Fibroblast of skin of back (primary cell): ENCODE results near the gene SMCO4. TPM values are rescaled to one million over a fixed set of nuclear protein-coding genes. Genes with fewer than 3 reads are reported as not detected.
"Not testable (repeated sequence)": the region's sequence is repeated elsewhere in the genome, so short reads cannot be mapped to it uniquely, and the experiment has no call there.

ENCODE experiments used
- DNase-seq: peaks from one replicate; pipeline ENCODE4 v3.0.0-alpha.2; 2013
- polyA plus RNA-seq, 2 experiments: library from polyadenylated mRNA; unstranded; fragments of 120-200 nt; gene quantifications; one replicate each; pipeline ENCODE4 v1.2.1, GENCODE V29; 2013; ENCODE audit not compliant: insufficient read length in 2 of 2

The SMCO4 gene, protein sequence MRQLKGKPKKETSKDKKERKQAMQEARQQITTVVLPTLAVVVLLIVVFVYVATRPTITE
- polyA plus RNA-seq (2013, experiment 1 of 2; ENCODE audit: insufficient read length), result 16.2 TPM
- 25.5 TPM for polyA plus RNA-seq (2013, experiment 2 of 2; ENCODE audit: insufficient read length)

DNA sequence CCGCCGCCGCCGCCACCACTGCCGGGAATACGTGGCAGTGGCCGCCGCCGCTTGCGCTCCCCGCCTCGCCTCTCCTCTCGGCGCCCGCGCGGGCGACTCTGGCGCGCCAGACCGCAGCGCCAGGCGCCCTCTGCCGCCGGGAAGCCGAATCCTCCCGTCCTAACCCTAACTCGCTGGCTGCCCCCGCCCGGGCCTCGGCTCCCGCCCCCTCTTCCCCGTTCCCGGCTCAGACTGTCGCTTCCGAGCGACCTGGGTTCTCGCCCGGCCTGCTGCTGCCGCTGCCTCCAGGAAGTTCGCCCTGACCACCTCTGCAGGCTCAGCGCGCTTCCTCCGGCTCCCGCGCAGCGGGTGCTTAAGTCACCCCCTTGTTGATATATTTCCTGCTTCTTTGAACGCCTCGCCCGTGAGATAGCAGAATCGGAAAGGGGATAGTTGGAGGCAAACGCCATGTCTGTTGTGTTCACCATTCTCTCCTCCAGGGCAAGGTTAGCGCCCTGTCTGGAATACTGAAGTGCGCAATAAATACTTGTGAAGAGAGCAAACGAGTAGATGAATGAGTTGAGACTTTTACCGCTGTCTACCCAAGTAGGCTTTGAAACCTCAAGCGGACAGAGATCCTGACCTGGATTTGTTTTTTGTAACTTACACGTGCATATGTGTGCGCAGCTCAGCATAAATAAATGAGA, at the start of gene SMCO4:
TSS of gene SMCO4 (minus strand) at position 100 of the 686 bp plus-strand sequence. CDS start 64,202 bp downstream, outside the sequence.
- peak; percentile 84 for DNase-seq

DNA sequence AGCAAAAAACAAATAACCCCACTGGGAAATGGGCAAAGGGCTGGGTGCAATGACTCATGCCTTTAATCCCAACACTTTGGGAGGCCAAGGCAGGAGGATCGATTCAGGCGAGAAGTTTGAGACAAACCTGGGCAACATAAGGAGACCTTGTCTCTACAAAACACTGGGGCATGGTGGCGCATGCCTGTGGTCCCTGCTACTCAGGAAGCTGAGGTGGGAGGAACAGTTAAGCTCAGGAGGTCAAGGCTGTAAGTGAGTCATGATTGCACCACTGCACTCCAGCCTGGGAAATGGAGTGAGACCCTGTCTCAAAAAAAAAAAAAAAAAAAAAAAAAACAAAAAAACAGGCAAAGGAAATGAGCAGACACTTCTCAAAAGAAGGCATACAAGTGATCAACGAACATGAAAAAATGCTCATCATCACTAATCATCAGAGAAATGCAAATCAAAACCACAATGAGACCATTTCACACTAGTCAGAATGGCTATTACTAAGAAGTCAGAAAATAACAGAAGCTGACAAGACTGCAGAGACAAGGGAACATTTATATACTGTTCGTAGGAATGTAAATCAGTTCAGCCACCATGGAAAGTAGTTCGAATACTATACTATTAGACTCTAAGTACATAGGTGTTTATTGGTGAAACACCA, 48.2 kb upstream of the SMCO4 start:
- DNase-seq, result peak; percentile 31

DNA sequence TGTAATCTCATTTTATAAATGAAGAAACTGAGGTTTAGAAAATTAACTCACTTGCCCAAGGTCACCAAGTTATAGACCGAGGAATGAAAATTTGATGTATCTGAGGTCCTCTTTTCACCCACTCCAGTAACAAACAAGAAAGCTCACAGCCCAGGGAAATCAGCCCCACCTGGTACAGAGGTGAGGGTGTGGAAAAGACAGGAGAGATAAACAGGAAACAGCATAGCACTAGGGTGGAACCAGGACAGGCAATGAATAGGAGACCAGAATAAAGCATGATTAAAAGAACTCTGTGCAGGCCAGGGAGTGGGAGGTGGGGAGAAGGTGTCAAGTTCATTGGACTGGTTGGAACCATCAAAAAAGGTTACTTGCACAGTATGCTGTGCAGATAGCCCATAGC, 46.2 kb upstream of the SMCO4 start:
- DNase-seq, result no peak

DNA sequence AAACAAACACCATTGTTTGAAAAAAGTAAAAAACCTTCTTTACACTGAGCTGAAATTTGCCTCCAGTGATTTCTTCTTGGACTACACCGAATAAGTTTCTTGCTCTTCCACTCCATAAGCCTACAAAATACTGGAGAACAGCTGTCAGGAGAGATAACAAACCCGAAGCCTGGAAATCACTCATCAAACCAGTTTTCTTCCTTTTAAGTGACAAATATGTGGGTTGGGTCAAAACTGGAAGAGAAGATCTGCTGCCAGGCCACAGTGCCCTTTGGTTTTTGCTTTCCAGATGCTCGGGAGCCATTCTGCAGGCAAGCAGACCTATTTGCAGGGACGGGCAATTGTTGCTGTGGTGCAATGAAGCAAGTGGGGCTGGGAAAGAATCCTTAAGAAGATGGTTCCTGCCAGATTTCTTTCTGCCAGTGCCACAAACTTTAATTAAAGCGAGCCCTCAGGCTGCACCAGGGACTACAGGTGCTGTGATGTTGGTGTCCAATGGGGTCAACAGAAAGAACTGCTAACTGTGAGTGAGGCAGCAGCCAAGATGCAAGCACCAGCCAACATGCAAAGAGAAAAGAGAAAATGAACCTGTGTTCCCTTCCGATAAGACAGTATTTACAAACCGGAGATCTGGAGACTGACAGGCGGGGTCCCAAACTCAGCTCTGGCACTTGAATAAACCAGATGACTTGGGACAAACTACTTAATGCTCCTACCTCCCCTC, 44.8 kb upstream of the SMCO4 start:
- no peak for DNase-seq

DNA sequence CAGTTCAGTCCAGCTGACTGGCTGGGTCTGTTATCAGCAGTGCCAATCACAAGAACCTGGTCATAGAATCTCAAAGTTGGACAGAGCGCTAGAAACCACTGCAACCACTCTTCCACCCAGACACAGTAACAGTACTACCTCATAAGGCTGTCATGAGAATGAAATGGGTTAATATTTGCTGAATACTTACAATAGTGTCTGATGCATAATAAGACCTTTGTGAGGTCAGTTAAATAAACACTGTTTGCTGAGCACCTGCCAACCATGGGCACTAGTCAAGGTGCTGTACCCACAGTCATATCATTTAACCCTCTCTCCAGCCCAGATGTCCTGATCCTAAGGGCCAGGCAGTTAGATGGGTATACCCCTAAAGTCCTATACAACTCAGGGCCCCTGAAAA, 44.2 kb upstream of the SMCO4 start:
- DNase-seq, result not testable (repeated sequence)

DNA sequence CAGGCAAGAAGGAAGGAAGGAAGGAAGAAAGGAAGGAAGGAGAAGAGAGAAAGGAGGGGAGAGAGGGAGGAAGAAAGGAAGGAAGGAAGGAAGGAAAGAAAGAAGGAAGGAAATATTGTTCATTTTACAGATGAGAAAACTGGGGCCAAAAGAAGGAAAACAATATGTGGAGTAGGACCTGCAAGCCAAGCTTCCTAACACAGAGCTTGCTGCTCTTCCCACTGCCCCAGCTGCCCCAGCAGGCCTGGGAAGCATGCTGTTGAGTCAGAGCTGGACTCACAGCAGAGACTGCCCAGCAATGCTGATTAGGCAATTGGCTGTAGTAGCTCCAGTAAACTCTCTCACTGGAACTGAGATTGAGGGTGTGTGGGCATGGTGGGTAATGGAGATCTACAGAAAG, 42.6 kb upstream of the SMCO4 start:
- peak; percentile 50 for DNase-seq

DNA sequence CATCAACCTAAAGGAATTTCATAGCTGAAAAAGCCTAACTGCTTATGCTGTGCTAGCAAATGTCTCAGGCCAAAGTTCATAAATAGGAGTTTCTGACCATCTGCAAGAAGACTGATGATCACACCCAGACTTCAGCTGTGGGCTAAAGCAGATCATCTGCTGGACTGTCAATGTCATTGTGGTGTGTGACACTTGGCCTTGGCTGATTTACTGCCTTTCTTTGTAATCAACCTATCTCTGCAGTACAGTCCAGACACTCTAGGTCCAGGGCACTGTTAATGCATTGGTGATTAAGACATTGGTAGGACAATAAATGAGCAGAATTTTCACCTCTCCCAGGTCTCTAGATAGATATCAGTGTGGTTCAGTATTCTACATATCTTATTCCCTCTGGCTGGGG, 40.3 kb upstream of the SMCO4 start:
- no peak for DNase-seq

DNA sequence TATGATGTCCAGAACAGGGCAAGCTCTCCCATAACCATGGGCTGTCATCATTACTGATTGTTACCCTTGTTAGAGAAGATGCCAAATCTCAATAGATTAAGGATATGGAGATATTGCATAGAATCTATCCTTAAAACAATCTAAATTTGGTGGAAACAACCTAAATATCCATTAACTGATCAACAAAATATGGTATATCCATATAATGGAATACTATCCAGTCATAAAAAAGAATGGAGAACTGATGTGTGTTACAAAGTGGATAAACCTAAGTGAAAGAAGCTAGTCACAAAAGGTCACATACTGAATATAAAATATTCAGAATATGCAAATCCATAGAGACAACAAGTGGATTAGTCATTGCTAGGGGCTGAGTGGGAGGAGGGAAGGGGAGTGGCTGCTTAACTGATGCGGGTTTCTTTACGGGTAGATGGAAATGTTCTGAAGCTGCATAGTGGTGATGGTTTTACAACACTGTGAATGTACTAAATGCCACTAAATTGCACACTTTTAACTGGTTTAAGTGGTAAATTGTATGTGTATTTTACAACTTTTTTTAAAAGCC, 36.1 kb upstream of the SMCO4 start:
- DNase-seq, result no peak

DNA sequence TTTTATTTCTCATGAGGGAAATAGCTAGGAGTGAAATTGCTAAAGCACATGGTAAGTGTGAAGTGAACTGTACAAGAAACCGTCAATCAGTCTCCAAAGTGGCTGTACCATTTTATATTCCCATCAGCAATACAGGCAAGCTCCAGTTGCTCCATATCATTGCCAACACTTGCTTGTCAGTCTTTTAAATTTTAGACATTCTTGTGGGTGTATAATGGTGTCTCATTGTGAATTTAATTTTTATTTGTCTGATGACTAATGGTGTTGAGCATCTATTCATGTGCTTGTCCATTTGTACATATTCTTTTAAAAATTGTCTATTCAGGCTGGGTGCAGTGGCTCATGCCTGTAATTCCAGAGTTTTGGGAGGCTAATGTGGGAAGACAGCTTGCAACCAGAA, 34.1 kb upstream of the SMCO4 start:
- peak; percentile 90 for DNase-seq

DNA sequence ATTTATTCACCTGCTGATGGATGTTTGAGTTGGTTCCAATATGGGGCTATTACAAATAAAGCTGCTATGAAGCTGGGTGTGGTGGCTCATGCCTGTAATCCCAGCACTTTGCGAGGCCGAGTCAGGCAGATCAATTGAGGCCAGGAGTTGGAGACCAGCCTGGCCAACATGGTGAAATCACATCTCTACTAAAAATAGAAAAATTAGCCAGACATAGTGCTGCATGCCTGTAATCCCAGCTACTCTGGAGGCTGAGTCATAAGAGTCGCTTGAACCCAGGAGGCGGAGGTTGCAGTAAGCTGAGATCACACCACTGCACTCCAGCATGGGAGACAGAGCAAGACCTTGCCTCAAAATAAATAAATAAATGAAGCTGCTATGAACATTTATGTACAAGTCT, 33.7 kb upstream of the SMCO4 start:
- DNase-seq, result peak; percentile 85

DNA sequence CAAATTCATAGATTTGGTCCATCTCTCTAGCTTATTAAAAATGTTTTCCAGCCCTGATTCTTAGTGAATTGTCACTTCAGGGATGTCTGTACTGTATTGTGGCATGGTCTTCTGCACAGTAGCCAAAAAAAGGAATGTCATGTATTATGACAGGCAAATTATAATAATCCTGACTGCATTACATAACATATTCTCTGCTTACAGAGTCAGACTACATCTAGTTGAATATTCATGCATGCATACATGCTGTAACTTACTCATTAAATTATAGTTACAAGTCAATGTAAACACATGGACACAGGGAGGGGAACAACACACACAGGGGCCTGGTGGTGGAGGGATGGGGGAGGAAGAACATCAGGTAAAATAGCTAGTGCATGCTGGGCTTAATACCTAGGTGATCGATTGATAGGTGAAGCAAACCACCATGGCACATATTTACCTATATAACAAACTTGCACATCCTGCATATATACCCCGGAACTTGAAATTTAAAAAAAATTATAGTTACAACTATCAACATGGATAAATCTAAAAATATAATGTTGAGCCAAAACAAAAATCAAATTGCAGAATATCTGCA, 31.5 kb upstream of the SMCO4 start:
- DNase-seq, result no peak

DNA sequence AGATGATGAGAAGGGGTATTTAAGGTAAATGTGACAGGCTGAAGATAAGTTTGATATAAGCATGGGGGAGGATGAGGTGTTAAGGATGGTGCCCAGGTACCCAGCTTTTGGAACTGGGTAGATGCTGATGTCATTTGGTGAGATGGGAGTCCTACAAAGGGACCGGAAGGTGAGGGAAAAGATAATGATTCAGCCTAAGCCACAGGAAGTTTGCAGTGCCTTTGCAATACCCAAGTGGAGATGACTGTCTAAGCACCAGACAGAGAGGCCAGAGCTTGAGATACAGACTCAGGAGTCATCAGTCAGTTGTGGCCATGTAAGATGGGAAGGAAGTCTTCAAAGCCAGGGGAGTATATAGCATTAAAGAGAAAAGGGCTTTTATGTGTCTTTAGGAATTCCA, 30.0 kb upstream of the SMCO4 start:
- no peak for DNase-seq

DNA sequence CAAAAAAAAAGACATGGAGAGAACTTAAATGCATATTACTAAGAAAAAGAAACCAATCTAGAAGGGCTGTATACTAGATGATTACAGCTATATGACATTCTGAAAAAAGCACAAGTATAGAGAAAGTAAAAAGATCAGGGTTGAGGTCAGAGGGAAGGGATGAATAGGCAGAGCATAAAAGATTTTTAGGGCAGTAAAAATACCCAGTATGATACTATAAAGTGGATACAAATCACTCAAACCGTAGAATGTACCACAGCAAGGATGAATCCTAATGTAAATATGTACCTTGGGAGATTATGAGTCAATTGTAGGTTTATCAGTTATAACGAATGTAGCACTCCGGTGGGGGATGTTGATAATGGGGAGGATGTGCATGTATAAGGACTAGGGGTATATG, 29.4 kb upstream of the SMCO4 start:
- DNase-seq, result no peak

DNA sequence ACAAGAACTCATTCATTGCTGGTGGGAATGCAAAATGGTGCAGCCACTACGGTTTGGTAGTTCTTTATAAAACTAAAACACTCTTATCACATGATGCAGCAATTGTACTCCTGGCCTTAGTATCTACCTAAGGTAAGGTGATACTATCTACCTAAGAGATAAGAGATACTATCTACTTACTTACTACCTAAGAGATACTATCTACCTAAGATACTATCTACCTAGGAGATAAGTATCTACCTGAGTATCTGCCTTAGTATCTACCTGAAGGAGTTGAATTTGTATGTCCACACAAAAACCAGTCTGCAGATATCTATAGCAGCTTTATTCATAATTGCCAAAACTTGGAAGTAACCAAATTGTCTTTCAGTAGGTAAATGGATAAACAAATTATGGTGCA, 29.0 kb upstream of the SMCO4 start:
- DNase-seq, result no peak

DNA sequence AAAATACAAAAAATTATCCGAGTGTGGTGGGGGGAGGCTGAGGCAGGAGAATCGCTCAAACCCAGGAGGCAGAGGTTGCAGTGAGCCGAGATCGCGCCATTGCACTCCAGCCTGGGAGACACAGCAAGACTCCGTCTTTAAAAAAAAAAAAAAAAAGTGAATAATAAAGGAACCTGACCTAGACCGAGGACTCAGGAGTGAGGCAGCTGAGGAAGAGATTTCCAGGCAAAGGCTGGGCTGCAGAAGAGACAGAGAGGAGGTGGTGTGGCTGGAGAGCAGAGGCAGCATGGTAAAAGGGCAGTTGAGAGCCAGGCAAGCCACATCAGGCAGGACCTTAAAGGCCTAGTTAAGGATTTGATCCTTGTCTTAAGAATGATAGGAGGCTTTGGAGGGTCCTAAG, 28.4 kb upstream of the SMCO4 start:
- DNase-seq, result no peak

DNA sequence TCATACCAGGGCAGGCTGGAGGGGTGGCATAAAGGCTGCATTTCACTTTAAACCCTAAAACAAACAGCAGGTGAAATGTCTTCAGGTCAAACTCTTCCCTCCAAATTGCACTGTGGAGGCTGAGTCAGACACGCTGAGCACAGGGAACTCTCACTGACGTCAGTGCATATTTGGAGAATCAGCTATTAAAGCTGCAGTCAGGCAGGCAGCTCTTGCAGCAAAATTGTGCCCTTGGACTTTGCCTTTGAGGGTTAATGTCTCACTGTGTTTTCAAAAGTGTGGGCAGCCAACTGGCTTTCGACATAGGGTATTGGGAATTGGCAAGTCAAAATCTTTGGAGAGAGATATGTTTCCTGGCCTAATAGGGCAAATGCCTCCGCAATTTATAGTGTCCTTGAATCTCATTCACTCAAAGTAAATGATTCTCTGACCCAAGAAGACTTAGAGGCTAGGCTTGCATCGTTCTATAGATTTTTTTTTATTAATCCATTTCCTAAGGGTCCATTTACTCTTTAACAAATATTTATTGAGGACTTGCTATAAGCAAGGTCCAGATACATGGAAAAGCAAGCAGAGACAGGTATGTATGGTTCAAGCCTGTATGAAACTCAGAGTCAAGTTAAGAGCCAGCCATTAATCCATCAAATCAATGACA, 27.7 kb upstream of the SMCO4 start:
- DNase-seq, result peak; percentile 65

DNA sequence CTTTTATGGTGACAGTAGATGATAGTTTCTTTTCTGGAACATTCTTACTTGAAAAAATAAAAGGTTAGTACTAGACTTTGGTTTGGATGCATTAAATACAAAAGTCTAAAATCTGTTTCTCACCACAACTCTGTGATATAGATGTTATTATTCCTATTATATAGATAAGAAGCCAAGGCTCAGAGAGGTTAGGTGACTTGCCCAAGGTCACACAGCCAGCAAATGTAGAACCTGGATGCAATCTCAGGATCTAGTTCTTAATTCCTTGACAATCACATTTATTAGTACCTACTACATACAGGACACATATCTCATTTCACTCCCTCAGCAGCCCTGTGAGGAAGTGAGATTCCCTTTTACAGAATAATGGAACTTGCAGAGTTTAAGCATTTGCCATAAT, 26.3 kb upstream of the SMCO4 start:
- no peak for DNase-seq

DNA sequence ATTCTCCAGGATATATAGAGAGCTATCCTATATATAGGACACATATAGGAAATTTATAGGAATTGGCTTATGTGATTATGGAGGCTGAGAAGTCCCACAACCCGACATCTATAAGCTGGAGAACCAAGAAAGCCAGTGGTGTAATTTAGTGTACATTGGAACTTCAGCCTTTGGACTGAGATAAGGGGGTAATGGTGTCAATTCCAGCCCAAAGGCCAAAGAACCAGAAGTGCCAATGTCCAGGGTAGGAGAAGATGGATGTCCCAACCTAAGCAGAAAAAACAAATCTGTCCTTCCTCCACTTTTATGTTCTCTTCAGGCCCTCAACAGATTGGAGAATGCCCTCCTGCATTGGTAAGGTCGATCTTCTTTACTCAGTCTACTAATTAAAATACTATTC, 25.5 kb upstream of the SMCO4 start:
- no peak for DNase-seq

DNA sequence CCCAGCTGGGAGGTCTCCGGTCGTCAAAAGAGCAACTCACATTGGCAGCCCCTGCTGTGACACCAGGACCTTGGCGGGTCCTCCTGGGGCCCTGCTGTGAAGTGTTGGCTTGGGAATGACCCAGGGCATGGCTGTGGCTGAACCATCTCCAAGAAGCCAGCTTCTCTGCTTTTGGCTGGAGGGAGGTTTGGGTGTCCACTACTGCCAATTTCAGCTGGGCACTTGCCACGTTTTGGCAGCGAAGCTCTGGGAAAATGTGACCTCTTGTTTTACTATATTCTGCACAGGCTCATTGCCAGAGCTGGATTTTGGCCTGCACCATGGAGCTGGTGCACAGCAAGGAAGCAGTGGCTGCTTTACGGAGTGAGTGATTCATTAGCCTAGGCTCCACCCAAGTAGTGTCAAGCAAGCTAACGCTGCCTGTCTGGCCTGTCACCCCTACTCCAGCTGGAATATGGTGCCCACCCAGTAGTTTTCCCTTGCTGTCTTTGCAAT, 24.3 kb upstream of the SMCO4 start:
- peak; percentile 11 for DNase-seq

DNA sequence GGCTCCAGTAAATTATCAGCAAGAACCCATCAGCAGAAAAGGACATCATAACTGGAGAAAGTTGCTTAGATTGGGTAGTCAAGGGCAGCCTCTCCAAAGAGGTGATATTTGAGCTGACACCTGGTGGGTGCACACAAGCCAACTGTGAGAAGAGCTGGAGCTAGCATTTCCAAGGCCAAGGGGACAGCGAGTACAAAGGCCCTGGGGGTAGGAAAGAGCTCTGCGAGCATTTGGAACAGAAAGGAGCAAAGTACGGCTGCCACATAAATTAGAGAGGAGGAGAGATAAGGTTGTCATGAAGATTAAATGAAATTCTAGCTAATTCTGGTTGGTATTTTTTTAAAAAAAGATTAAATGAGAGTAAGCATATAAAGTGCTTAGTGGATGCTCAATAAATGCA, 21.7 kb upstream of the SMCO4 start:
- no peak for DNase-seq

DNA sequence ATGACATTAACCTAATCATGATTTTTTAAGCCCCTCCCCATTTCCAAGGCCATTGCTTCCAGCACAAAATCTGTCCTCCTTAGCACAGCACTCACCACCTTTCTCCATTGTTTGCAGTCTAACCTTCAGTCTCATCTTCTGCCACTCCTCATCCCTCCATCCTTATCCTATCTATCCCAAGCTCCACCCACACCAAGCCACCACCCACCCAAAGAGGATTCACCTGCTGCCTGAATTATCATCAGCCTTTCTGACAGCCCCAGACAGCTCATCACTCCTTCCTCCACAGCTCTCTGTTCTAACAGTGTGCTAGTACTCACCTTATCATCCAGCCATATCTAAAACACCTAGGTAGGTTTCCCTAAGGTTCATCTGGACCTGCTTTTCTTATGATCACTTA, 20.7 kb upstream of the SMCO4 start:
- no peak for DNase-seq
